ENCODE measurements around the gene PPIE. TPM values are rescaled to one million over a fixed set of nuclear protein-coding genes. Genes with fewer than 3 reads are reported as not detected.
"Not testable (repeated sequence)": the region's sequence is repeated elsewhere in the genome, so short reads cannot be mapped to it uniquely, and the experiment has no call there.

The PPIE gene
- total RNA-seq, 1 experiment from 2014 or later: 42.5 TPM

DNA sequence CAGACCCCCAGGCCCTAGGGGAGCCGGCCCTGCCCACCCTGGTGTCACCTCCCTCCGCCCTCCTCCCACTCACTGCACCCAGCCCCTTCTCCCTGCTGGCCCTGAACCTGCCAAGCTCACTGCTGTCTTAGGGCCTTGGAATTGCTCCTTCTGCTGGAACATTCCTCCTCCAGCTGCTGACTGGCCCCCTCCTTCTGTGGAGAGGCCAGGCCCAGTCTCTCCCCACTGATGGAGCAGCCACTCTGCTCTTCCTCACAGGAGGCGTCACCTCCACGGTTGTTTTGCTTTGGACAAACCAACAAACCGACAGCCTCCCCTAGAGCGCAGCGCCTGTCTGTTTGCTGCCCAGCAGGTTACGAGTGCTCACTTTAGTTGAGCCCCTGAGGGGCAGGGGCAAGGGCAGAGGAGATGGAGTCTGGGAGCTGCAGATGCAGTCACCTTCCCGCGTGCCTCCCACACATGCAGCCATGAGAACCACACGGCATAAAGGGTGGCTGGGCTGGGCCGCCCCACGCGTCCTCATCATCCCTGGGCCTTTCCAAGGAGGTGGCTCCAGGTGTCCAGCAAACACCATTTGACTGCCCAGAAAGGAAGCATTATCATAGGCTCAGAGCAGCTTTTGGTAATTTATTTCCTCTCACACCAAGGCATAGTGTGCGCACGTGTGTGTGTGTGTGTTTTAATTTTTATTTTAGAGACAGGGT, 23.0 kb downstream of the PPIE start (continued):
- no peak for TF ChIP-seq CREM (CRISPR knock-in tag; IDR thresholded peaks at IDR 0.05)
- TF ChIP-seq RELA (CRISPR knock-in tag; IDR thresholded peaks at IDR 0.05; ENCODE audit: borderline replicate concordance): no peak
- no peak for TF ChIP-seq TEAD1 (CRISPR knock-in tag; IDR thresholded peaks at IDR 0.05)
- TF ChIP-seq, protein P1, sequence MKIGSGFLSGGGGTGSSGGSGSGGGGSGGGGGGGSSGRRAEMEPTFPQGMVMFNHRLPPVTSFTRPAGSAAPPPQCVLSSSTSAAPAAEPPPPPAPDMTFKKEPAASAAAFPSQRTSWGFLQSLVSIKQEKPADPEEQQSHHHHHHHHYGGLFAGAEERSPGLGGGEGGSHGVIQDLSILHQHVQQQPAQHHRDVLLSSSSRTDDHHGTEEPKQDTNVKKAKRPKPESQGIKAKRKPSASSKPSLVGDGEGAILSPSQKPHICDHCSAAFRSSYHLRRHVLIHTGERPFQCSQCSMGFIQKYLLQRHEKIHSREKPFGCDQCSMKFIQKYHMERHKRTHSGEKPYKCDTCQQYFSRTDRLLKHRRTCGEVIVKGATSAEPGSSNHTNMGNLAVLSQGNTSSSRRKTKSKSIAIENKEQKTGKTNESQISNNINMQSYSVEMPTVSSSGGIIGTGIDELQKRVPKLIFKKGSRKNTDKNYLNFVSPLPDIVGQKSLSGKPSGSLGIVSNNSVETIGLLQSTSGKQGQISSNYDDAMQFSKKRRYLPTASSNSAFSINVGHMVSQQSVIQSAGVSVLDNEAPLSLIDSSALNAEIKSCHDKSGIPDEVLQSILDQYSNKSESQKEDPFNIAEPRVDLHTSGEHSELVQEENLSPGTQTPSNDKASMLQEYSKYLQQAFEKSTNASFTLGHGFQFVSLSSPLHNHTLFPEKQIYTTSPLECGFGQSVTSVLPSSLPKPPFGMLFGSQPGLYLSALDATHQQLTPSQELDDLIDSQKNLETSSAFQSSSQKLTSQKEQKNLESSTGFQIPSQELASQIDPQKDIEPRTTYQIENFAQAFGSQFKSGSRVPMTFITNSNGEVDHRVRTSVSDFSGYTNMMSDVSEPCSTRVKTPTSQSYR (CRISPR knock-in tag; IDR thresholded peaks at IDR 0.05): no peak
- no peak for TF ChIP-seq ZNF263 (CRISPR knock-in tag; IDR thresholded peaks at IDR 0.05; ENCODE audit: low read depth)
- no peak for TF ChIP-seq GTF2I (CRISPR knock-in tag; conservative IDR thresholded peaks at IDR 0.05)
- TF ChIP-seq TEAD4 (CRISPR knock-in tag; IDR thresholded peaks at IDR 0.05): no peak
- no peak for TF ChIP-seq GRHL2 (CRISPR knock-in tag; IDR thresholded peaks at IDR 0.05; ENCODE audit: insufficient replicate concordance, severe bottlenecking)
- TF ChIP-seq, protein P2, sequence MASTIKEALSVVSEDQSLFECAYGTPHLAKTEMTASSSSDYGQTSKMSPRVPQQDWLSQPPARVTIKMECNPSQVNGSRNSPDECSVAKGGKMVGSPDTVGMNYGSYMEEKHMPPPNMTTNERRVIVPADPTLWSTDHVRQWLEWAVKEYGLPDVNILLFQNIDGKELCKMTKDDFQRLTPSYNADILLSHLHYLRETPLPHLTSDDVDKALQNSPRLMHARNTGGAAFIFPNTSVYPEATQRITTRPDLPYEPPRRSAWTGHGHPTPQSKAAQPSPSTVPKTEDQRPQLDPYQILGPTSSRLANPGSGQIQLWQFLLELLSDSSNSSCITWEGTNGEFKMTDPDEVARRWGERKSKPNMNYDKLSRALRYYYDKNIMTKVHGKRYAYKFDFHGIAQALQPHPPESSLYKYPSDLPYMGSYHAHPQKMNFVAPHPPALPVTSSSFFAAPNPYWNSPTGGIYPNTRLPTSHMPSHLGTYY (CRISPR knock-in tag; IDR thresholded peaks at IDR 0.05): no peak
- TF ChIP-seq, protein P3, sequence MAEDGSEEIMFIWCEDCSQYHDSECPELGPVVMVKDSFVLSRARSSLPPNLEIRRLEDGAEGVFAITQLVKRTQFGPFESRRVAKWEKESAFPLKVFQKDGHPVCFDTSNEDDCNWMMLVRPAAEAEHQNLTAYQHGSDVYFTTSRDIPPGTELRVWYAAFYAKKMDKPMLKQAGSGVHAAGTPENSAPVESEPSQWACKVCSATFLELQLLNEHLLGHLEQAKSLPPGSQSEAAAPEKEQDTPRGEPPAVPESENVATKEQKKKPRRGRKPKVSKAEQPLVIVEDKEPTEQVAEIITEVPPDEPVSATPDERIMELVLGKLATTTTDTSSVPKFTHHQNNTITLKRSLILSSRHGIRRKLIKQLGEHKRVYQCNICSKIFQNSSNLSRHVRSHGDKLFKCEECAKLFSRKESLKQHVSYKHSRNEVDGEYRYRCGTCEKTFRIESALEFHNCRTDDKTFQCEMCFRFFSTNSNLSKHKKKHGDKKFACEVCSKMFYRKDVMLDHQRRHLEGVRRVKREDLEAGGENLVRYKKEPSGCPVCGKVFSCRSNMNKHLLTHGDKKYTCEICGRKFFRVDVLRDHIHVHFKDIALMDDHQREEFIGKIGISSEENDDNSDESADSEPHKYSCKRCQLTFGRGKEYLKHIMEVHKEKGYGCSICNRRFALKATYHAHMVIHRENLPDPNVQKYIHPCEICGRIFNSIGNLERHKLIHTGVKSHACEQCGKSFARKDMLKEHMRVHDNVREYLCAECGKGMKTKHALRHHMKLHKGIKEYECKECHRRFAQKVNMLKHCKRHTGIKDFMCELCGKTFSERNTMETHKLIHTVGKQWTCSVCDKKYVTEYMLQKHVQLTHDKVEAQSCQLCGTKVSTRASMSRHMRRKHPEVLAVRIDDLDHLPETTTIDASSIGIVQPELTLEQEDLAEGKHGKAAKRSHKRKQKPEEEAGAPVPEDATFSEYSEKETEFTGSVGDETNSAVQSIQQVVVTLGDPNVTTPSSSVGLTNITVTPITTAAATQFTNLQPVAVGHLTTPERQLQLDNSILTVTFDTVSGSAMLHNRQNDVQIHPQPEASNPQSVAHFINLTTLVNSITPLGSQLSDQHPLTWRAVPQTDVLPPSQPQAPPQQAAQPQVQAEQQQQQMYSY (CRISPR knock-in tag; IDR thresholded peaks at IDR 0.05): no peak
- no peak for TF ChIP-seq EMX1 (CRISPR knock-in tag; IDR thresholded peaks at IDR 0.05)
- TF ChIP-seq IRF2 (CRISPR knock-in tag; IDR thresholded peaks at IDR 0.05; ENCODE audit: borderline replicate concordance, low read depth): no peak
- no peak for TF ChIP-seq GABPB1 (CRISPR knock-in tag; IDR thresholded peaks at IDR 0.05)

DNA sequence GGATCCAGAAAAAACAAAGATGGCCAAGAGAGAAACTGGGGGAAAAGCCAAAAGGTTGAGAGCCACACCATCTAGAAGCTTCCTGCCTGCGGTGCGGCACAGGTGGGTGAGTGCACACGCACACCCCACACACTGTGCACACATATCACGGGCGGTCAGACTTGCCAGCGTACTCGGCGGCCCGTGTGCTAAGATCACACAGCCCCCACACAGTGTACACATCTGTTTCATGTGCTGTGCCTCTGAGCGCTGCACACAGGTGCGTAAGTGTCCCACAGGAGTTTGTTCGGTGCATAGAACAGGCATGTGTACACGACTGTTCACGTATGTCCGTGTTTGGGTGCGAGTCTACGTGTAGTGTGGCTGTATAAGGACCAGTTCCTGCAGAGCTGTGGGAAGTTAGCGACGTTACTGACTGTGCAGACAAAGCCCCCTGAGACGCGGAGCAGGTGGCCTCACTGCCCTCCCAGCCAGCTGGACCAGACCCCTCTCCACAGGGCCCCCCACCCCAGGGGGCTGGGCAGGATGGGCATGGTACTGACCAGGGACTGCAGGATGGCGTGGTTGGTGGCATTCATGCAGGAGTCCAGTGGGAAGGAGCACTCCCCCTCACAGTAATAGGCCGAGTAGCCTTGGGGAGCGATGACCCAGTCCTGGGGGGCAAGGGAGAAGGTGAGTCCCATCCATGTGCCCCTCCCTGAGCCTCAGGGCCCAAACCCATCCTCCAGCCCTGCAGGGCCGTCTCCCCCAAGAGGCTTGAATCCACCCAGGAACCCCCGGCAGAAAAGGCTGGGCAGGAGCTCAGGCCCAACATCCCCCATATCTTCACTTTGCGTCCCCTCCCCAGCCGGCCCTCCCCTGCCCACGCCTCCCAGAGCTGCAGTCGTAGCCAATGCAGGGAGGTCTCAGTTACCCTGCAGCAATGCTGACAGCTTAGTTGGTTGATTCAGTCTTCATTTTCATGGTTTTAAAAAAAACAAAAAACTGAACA, 24.2 kb downstream of the PPIE start:
- peaks cover 7% of the 10 kb centered on the region; the same call in 1 of the 2 replicates for H3K9me3 Mint-ChIP-seq
- H3K36me3 Mint-ChIP-seq: peaks cover 17% of the 10 kb centered on the region
- DNase-seq (ENCODE audit: low spot score) (no peak), ATAC-seq (no peak)
- no peak for TF ChIP-seq GABPB1 (CRISPR knock-in tag; IDR thresholded peaks at IDR 0.05)
- no peak for TF ChIP-seq NR2C2 (CRISPR knock-in tag; IDR thresholded peaks at IDR 0.05)
- H3K4me1 Mint-ChIP-seq: no peaks in the 10 kb centered on the region
- no peak overlapping the region for H3K4me3 Mint-ChIP-seq
- POLR2A ChIA-PET: no interaction called here
- H3K27ac Mint-ChIP-seq: no peak overlapping the region
- H3K27me3 Mint-ChIP-seq (ENCODE audit: low read depth): peaks cover 2% of the 10 kb centered on the region; the same call in 1 of the 2 replicates
- CTCF ChIA-PET: interaction anchor here (0.6 kb wide), 1 partner anchor 161 kb away, joined by 3 read pairs; no protein-coding TSS in a partner anchor

DNA sequence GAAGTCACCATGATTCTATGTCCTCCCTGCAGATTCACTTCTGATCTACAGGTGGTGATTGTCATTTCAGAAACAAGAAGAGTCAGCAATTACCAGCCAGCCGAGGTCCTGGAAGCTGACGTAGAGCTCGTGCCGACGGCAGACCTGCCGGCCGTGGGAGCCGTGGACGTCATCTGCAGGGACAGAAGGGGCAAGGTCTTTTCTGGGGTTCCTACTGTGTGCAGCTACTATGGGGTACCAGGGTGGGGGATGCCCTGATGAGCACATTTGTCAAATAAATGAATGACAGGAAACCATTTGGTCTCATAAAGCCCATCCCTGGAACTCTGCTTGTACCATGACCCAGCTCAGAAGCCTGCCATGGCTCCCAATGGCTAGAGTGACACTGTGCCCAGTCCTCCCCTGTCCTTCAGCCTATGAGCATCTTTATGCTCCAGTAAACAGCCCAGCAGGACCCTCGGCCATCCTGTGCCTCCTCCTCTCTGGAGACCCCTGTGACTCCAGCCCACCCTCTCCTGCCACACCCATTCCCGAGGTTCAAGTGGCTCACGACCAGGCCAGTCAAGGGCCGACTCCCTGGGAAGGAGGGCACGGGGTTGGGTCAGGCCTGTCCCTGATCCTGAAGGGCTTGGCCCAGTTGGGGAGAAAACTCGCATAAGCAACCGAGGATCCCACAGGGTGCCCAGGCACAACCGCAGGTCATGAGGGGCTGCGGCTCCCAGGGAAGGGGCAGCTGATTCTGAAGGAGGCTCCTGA, 25.1 kb downstream of the PPIE start:
- DNase-seq (ENCODE audit: low spot score); H3K4me3 Mint-ChIP-seq; H3K27me3 Mint-ChIP-seq (ENCODE audit: low read depth); ATAC-seq; H3K4me1 Mint-ChIP-seq; CTCF ChIA-PET; H3K9me3 Mint-ChIP-seq; H3K27ac Mint-ChIP-seq; POLR2A ChIA-PET: not testable (repeated sequence)
- peaks cover 11% of the 10 kb centered on the region for H3K36me3 Mint-ChIP-seq

DNA sequence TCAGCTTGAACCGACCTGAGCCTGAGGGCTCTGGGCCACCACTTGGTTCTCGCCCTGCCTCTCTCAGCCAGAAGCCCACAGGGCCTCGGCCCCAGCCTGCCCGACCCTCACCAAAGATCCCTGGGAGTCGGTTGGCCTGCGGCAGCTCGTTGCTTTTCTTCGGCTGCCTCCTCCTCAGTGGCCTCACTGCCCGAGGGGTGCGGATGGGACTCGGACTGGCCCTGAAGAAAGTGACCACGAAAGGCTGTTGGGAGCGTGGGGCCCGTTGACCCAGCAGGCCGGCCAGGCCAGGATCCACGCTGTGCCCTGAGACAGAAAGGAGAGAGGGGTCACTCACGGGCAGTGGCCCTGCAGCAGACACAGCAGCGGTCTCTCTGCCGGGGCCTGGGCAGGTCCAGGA, 25.8 kb downstream of the PPIE start:
- not testable (repeated sequence) for H3K27ac Mint-ChIP-seq

DNA sequence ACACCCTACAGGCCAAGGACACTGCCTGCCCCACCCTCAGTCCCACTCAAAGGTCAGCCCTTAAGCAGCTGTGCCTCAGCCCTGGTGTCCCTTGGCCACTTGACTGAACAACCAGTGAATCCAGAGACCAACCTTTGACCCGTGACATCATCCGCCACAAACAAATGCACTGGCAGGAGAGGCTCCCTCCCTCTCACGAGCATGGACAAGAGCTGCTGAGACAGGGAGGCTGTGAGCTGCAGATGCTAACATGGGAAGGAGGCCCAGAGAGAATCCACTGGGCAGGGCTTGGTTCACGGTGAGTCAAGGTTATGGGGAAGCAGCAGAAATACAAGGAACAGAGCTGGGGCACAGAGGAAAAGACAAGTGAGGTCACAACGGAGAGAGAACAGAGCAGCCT, 27.8 kb downstream of the PPIE start:
- H3K27ac Mint-ChIP-seq; CTCF ChIA-PET; H3K9me3 Mint-ChIP-seq; POLR2A ChIA-PET; DNase-seq (ENCODE audit: low spot score); ATAC-seq; H3K36me3 Mint-ChIP-seq; H3K4me3 Mint-ChIP-seq; H3K4me1 Mint-ChIP-seq: not testable (repeated sequence)
- H3K27me3 Mint-ChIP-seq (ENCODE audit: low read depth): peaks cover 19% of the 10 kb centered on the region

More for the DNA sequence above, 25.8 kb downstream of the PPIE start:
- H3K4me3 Mint-ChIP-seq; DNase-seq (ENCODE audit: low spot score); H3K27me3 Mint-ChIP-seq (ENCODE audit: low read depth); H3K4me1 Mint-ChIP-seq; POLR2A ChIA-PET; H3K36me3 Mint-ChIP-seq; H3K9me3 Mint-ChIP-seq; ATAC-seq; CTCF ChIA-PET: not testable (repeated sequence)
